Choroid plexus epithelial cell (primary cell): ENCODE measurements around the gene THBD.

Experiments
- DNase-seq: peaks from one replicate; pipeline ENCODE4 v3.0.0-alpha.2; 2010; ENCODE audit warnings: low read depth
- H3K4me3 ChIP-seq: 2 replicates; pipeline ENCODE4 v1.5.1; 2011; ENCODE audit warnings: low read depth, mild to moderate bottlenecking, control low read depth, low read length, moderate library complexity
- TF ChIP-seq, protein P1 (sequence below): conservative IDR thresholded peaks from 2 replicates; pipeline ENCODE4 v1.5.1; 2011; ENCODE audit warnings: low read depth, mild to moderate bottlenecking, control low read depth, inconsistent platforms, low read length, moderate library complexity

The THBD gene

GRCh38 chr20:23035731-23036130 is 13.7 kb downstream of the THBD start:
- TF ChIP-seq, protein P1, sequence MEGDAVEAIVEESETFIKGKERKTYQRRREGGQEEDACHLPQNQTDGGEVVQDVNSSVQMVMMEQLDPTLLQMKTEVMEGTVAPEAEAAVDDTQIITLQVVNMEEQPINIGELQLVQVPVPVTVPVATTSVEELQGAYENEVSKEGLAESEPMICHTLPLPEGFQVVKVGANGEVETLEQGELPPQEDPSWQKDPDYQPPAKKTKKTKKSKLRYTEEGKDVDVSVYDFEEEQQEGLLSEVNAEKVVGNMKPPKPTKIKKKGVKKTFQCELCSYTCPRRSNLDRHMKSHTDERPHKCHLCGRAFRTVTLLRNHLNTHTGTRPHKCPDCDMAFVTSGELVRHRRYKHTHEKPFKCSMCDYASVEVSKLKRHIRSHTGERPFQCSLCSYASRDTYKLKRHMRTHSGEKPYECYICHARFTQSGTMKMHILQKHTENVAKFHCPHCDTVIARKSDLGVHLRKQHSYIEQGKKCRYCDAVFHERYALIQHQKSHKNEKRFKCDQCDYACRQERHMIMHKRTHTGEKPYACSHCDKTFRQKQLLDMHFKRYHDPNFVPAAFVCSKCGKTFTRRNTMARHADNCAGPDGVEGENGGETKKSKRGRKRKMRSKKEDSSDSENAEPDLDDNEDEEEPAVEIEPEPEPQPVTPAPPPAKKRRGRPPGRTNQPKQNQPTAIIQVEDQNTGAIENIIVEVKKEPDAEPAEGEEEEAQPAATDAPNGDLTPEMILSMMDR, result no peak
- H3K4me3 ChIP-seq, result no peak overlapping the region
- no peak for DNase-seq

DNA sequence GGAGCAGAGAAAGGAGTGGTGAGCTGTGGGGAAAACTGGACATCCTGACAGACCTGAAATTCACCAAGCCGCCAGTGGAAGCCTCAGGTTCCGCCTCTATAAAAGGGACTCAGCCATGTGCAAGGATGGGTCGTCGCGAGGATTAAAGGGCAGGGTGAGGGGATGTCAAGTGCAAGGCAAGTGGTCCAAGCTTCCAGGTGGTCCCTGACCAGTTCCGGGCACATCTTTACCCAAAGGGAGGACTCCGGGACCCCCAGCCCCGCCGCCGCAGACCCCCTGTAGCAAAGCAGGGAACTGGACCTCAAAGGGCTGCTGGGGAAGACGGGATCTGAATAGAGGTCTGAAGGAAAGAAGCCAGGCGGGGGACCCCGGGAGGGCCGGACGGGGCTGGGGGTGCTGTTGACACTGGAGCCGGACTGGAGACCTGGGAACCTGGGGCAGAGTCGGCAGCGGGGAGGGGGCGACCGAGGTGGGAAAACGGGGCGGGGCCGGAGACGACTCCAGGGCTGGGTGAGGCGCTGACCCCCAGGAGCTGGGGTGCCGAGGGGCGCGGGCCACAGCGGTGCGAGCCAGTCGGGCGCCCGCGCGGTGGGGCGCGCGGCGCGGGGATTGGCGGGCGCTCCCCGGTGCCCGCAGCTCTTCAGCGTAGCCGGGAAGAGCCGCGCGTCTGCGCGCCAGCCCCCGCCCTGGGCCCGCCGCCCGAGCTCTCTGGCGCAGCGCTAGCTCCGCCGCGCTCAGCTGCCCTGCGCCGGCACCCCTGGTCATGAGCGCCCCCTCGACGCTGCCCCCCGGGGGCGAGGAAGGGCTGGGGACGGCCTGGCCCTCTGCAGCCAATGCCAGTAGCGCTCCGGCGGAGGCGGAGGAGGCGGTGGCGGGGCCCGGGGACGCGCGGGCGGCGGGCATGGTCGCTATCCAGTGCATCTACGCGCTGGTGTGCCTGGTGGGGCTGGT is 14.5 kb downstream of the THBD start, which contains the start of gene SSTR4:
SSTR4 (plus strand) TSS at position 592 of the 951 bp plus-strand sequence; CDS start at position 764, 172 bp downstream.
- no peak within 1 kb of the TSS for H3K4me3 ChIP-seq
- no peak for DNase-seq
- TF ChIP-seq, protein P1, result no peak

GRCh38 chr20:23033918-23034317 is 15.6 kb downstream of the THBD start:
- TF ChIP-seq, protein P1, result no peak
- no peak for DNase-seq
- H3K4me3 ChIP-seq, result no peak overlapping the region

DNA sequence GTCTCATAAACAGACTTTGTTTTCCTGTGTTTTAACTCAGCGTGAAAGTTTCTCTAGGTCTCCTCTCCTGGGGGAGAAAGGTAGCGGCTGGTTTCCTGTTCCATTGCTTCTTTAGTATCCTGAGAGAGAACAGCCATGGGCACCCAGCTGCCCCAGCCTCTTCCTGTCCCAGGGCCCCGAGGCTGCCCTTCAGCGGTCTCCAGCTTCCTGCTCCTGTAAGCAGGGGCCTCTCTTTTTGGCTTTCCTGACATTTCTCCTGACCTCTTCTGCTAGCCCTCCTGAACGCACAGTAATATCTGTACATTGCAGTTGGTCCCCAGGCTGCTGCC is 16.8 kb downstream of the THBD start:
- TF ChIP-seq, protein P1, result no peak
- no peak overlapping the region for H3K4me3 ChIP-seq
- no peak for DNase-seq

GRCh38 chr20:23032056-23032749 is 17.3 kb downstream of the THBD start:
- no peak overlapping the region for H3K4me3 ChIP-seq
- DNase-seq, result no peak
- TF ChIP-seq, protein P1, result no peak

- no peak overlapping the region for H3K4me3 ChIP-seq
- TF ChIP-seq, protein P1, result no peak
- DNase-seq, result no peak
Measured at GRCh38 chr20:23031346-23031745, 18.1 kb downstream of the THBD start.
